ENCODE results near the gene NEO1. TPM values are rescaled to one million over a fixed set of nuclear protein-coding genes. Genes with fewer than 3 reads are reported as not detected.
A peak's percentile ranks its signal among the peaks of the same experiment; 100 is the strongest.

NEO1 gene
- total RNA-seq, 1 donor from 2014 or later = 2.2 TPM

DNA sequence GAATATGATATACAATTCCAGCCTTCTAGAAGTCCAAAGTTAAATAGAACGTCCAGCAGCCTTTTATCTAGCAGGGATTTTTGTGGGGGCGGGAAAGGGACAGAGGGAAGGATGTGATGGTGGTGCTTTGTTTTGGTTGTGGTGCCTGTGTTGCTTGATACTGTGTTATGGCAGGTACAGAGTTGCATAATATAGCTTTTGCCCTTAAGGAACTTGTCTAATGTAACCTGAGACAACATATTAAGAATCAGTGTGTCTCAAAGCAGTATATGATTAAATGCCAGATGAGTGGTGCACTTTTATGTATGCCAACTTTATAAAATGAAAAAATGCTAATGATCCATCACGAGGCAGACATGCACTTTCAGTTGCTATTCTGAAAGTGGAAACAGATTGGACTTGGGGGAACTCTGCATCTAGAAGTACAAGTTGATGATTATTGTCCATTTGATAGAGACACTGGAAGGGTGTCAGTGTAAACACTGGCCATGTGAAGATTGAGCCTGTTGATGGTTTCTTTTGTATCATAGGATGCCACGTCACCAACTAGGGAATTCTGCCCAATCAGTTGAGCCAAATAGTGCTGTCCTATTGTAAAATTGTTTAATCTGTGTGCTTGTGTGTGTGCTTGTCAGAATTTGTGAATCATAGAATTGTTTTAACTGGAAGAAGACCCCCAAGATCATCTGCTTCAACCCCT is 23.0 kb downstream of the NEO1 start:
- no peak for DNase-seq (ENCODE audit: extremely low read depth, low read depth, low spot score)

DNA sequence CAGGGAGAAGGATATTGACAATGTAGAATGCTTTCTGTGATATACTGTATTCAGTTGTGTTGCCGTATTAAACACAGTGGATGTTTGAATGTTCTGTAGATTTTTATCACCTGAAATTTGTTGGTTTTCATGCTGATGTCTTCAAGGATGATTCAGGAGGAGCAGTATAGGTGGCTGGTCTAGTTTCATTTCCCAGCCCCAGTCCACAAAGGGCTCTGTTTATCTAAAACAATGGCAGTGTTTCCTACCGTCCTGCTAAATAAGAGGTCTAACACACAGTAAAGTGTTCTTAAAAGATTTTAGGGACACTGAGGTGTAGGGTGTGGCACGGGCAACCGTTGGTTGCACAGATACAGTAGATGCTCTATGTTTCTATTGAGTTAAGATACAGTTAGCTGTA is 26.0 kb downstream of the NEO1 start:
- no peak for DNase-seq (ENCODE audit: extremely low read depth, low read depth, low spot score)

DNA sequence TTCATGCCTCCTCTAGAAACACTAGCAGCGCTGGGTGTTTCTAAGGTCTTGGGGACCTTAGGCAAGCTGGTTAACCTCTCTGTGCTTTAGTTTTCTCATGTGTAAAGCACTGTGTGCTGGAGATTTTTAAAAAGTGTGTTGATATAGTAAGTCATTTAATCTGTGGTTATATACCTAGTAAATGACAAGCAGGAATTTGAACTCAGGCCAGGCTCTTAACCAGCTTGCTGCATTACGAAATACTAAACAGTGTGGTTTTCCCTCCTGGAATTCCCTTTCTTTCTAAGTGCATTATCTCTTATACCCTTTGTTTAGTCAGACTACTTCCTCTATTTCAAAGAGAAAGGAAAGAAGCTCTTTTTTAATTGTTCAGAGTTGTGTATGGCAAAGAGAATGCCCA is 26.5 kb downstream of the NEO1 start:
- DNase-seq (ENCODE audit: extremely low read depth, low read depth, low spot score) = no peak

DNA sequence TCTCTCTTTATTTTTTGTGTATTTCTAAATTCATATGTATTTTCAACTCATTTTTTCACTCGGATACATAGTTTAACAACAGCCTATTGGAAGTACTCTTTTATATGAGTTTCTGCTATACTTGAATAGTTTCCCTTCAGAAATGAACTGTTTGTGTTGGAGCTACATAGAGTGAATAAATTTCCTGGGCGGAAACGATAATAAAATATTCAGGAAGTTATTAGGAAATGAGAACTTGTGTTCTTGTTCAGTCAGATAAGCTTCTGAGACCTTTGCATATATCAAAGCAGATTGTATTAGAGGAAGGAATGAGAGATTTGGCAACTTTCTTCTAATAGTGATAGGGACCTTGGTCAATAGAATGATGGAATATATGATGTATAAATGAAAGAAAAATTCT is 27.3 kb downstream of the NEO1 start:
- peak; percentile 57 for DNase-seq (ENCODE audit: extremely low read depth, low read depth, low spot score)

DNA sequence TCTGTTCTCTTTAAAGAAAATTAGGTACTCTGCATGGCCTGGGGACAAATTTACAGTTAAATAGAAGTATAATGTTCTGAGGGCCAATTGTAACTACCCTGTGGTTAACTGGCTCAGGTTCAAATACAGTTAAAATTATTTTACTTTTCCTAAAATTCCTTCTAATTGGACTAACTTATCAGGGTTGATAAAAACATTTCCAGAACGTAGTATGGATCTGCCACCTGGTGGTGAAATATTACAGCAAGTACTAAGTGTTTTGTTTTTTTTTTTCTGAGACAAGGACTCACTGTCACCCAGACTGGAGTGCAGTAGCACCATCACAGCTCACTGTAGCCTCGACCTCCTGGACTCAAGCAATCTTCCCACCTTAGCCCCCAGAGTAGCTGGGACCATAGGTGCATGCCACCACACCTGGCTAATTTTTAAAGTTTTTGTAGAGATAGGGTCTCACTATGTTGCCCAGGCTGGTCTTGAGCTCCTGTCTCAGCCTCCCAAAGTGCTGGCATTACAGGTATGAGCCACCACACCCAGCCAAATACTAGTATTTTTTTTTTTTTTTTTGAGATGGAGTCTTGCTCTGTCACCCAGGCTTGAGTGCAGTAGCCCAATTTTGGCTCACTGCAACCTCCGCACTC is 29.2 kb downstream of the NEO1 start:
- peak; percentile 39 for DNase-seq (ENCODE audit: extremely low read depth, low read depth, low spot score)

DNA sequence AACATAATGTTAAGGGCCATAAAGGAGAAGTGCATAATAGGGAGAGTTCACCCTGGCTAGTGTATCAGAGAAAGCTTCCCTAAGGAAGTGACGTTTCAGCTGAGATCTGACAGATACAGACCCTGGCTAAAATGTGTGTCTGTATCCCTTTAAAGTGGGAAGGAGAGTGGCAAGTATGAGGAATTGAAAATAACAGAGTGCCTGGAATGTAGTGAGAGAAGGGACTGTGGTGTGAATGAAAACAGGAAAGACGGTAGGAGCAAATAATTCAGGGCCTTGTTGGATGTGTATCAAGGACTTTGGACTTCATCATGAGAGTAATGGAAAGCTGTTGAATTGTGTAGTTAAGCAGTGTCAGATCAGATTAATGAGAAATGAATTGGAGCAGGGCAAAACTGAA is 30.5 kb downstream of the NEO1 start:
- no peak for DNase-seq (ENCODE audit: extremely low read depth, low read depth, low spot score)

DNA sequence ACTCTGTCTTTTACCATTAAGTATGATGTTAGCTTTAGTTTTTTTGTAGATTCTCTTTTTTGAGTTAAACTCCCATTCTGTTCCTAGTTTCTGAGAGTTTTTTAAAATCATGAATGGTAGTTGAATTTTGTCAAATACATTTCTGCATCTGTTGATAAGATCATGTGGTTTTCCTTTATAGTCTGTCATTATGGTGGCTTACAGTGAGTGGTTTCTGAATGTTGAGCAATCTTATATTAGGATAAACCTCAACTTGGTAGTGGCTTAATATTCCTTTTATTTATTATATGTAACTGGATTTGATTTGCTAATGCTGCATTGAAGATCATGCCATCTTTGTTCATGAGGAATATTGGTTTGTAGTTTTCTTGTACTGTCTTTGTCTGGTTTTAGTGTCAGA is 34.8 kb downstream of the NEO1 start:
- no peak for DNase-seq (ENCODE audit: extremely low read depth, low read depth, low spot score)

GRCh38 chr15:73105064-73105463 is 52.8 kb downstream of the NEO1 start:
- no peak for DNase-seq (ENCODE audit: extremely low read depth, low read depth, low spot score)

GRCh38 chr15:73108676-73109075 is 56.4 kb downstream of the NEO1 start:
- DNase-seq (ENCODE audit: extremely low read depth, low read depth, low spot score) = no peak

GRCh38 chr15:73109765-73110164 is 57.5 kb downstream of the NEO1 start:
- no peak for DNase-seq (ENCODE audit: extremely low read depth, low read depth, low spot score)

GRCh38 chr15:73110201-73110600 is 57.9 kb downstream of the NEO1 start:
- no peak for DNase-seq (ENCODE audit: extremely low read depth, low read depth, low spot score)

DNA sequence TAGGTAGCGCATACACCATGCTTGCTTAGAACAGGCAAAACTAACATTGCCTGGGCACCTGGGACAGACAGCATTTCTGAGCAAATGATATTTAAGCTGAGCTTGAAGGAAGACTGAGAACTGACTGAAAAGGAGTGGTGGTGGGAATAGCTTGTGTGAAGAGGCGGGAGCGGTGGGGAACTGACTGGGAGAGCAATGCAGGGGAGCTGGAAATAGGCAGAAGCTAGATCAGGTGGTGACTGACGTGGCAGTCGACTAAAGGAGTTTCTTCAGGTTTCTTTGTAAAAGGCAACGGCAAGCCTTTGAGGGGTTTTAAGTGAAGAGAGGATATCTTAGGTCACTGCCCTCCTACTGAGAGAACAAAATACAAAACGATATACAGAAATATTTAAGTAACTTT is 61.8 kb downstream of the NEO1 start:
- DNase-seq (ENCODE audit: extremely low read depth, low read depth, low spot score) = no peak

DNA sequence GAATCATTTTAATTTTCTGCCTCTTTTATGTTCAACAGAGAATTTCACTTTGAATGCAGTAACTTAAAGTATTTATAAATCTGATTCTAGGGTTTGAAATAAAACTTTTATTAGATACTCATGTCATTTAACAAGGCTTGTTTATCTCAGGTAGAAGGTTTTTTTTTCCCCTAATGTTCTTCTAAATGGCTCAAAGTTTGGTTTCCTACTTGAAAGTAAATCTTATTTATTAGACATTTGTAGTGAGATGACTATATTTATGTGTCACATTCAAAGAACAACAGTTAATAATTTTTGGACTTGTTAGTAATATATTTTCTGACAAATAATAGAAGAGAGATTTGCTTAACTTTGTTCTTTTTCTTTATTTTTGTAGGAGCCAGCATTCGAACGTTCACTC is 63.9 kb downstream of the NEO1 start:
- DNase-seq (ENCODE audit: extremely low read depth, low read depth, low spot score) = no peak

GRCh38 chr15:73118055-73118454 is 65.8 kb downstream of the NEO1 start:
- no peak for DNase-seq (ENCODE audit: extremely low read depth, low read depth, low spot score)

DNA sequence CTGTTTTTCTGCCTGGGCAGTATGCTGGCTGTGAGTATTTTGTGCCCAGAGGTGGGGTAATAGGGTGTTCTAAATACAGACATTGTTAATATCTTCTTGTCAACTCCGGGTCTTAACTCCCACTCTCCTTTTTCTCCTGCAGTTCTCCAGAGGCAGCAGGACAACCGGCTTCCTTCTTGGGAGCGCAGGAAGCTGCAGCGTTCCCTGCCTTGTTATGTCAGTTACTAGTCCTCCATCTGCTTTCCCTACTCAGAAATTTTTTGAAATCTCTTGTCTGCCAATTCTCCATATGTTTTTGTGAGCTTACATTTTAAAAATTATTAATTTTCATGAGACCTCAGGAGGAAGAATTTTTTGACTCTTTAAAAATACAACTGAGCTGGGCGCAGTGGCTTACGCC is 67.2 kb downstream of the NEO1 start:
- DNase-seq (ENCODE audit: extremely low read depth, low read depth, low spot score) = no peak

- no peak for DNase-seq (ENCODE audit: extremely low read depth, low read depth, low spot score)
Measured at GRCh38 chr15:73120269-73120668, 68.0 kb downstream of the NEO1 start.

- no peak for DNase-seq (ENCODE audit: extremely low read depth, low read depth, low spot score)
Measured at GRCh38 chr15:73125219-73125618, 73.0 kb downstream of the NEO1 start.

DNA sequence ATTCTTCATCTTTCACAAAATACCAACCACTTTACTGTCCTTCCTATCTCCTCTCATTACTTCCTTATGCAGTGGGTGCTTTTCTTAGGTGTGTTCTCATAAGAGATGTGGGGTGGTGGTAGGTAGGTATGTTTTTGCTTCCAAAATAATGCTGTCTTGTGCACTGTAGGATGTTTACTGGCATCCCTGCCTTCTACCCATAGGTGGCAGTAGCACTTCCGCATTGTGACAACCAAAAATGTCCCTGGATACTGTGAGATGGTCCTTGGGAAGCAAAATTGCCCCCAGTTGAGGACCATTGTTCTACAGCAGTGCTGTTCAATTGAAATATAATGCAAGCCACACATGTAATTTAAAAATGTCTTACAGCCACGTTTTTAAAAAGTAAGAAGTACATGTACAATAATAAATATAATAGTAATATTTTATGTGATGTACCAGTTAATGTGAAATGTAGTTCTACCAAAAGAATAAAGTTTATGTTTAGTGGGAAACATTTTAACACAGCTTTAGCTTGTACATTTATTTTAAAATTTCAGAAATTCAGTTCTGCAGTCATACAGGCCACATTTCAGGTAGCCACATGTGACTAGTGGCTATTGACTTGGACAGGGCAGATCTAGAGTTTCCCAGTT is 75.2 kb downstream of the NEO1 start:
- DNase-seq (ENCODE audit: extremely low read depth, low read depth, low spot score) = peak; percentile 9

- no peak for DNase-seq (ENCODE audit: extremely low read depth, low read depth, low spot score)
Measured at GRCh38 chr15:73130830-73131229, 78.6 kb downstream of the NEO1 start.

GRCh38 chr15:73134196-73134595 is 81.9 kb downstream of the NEO1 start:
- no peak for DNase-seq (ENCODE audit: extremely low read depth, low read depth, low spot score)

DNA sequence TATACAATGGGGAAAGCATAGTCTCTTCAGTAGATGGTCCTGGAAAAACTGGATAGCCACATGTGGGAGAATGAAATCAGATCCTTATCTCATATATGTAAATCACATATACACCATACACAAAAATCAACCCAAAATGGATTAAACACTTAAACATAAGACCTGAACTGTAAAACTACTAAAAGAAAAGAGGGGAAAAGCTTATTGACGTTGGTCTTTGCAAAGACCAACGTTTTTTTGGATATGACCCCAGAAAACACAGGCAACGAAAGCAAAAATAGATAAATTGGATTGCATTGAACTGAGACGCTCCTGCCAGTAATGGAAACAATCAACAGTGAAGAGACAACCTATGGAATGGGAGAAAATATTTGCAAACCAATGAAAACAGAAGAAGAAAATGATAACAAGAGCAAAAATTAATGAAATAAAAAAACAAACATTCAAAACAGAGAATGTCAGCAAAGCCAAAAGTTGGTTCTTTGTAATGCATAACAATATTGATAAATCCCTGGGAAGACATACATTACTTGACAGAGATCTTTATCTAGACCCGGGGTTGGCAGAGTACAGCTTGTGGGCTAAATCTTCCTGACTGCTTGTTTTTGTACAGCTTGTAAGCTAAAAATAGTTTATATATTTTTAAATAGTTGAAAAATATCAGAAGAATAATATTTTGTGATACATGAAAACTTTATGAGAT is 86.9 kb downstream of the NEO1 start:
- no peak for DNase-seq (ENCODE audit: extremely low read depth, low read depth, low spot score)
